Fibroblast of villous mesenchyme (primary cell): Measurements from ENCODE around the gene ESR1. TPM values are rescaled to one million over a fixed set of nuclear protein-coding genes. Genes with fewer than 3 reads are reported as not detected.
"Not testable (repeated sequence)": the region's sequence is repeated elsewhere in the genome, so short reads cannot be mapped to it uniquely, and the experiment has no call there.

Experiments used
- DNase-seq: peaks from one replicate; pipeline ENCODE4 v3.0.0-alpha.2; 2010; ENCODE audit warnings: low read depth
- H3K4me3 ChIP-seq: 2 replicates; pipeline ENCODE4 v1.5.1; 2011; ENCODE audit warnings: low read depth, mild to moderate bottlenecking, low read length
- CTCF ChIP-seq: IDR thresholded peaks from 2 replicates; pipeline ENCODE4 v1.5.1; 2012; ENCODE audit warnings: low read depth, mild to moderate bottlenecking, low read length; ENCODE audit not compliant: insufficient read depth
- total RNA-seq: library from RNA; depleted of rRNA; stranded (reverse); fragments of >200 nt; gene quantifications from 2 replicates; pipeline ENCODE4 v1.2.3, GENCODE V29; 2012

ESR1 gene
- total RNA-seq, 1 donor, result 2.6 TPM

GRCh38 chr6:151835396-151835795 lies 27.9 kb downstream of the ESR1 start:
- no peak overlapping the region for H3K4me3 ChIP-seq
- DNase-seq, result no peak
- TF ChIP-seq CTCF, result no peak

- TF ChIP-seq CTCF, result no peak
- no peak for DNase-seq
- H3K4me3 ChIP-seq, result no peak overlapping the region
Observed at GRCh38 chr6:151837223-151837622, 29.7 kb downstream of the ESR1 start.

- TF ChIP-seq CTCF, result no peak
- no peak for DNase-seq
- no peak overlapping the region for H3K4me3 ChIP-seq
Observed at GRCh38 chr6:151842816-151843215, 35.3 kb downstream of the ESR1 start.

GRCh38 chr6:151847064-151847463 lies 39.6 kb downstream of the ESR1 start:
- DNase-seq, result peak; percentile 60
- no peak overlapping the region for H3K4me3 ChIP-seq
- TF ChIP-seq CTCF, result no peak

- no peak overlapping the region for H3K4me3 ChIP-seq
- TF ChIP-seq CTCF, result no peak
- DNase-seq, result no peak
Observed at GRCh38 chr6:151850479-151851003, 43.1 kb downstream of the ESR1 start.

GRCh38 chr6:151858294-151858693 lies 50.8 kb downstream of the ESR1 start:
- H3K4me3 ChIP-seq, result no peak overlapping the region
- no peak for TF ChIP-seq CTCF
- DNase-seq, result no peak

- no peak for TF ChIP-seq CTCF
- DNase-seq, result no peak
- no peak overlapping the region for H3K4me3 ChIP-seq
Observed at GRCh38 chr6:151862461-151862860, 55.0 kb downstream of the ESR1 start.

- H3K4me3 ChIP-seq, DNase-seq: not testable (repeated sequence)
Observed at GRCh38 chr6:151867361-151867869, 59.9 kb downstream of the ESR1 start.
